GM21423 (cell line): Measurements from ENCODE around the gene MYH4.

Source experiments
- ATAC-seq: cut with Tn5 transposase; IDR thresholded peaks from one replicate; pipeline ENCODE4 v1.9.1; 2021; ENCODE audit warnings: mild to moderate bottlenecking, moderate library complexity; ENCODE audit not compliant: unreplicated experiment

MYH4 gene

DNA sequence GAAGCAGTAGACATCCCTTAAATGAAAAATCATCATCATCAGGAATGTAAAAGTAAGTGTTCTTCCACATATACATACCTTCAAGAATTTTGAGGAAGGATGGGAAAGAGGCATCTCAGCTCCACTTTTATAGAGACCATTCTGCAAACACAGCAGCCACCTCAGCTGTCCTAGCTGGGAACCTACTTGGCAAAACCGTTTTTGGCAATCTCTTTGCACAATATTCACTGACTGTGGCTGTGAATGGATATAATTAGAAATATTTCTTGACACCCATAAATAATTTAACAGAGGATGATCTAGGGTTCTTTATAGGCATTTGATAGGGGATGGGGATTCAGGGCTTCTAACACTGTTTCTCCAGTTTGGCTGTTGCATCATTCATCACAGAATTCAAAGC lies at the start of gene MYH4:
MYH4 (minus strand) TSS at position 101 of the 400 bp plus-strand sequence. CDS start 2,814 bp downstream, outside the sequence.
- no peak for ATAC-seq

DNA sequence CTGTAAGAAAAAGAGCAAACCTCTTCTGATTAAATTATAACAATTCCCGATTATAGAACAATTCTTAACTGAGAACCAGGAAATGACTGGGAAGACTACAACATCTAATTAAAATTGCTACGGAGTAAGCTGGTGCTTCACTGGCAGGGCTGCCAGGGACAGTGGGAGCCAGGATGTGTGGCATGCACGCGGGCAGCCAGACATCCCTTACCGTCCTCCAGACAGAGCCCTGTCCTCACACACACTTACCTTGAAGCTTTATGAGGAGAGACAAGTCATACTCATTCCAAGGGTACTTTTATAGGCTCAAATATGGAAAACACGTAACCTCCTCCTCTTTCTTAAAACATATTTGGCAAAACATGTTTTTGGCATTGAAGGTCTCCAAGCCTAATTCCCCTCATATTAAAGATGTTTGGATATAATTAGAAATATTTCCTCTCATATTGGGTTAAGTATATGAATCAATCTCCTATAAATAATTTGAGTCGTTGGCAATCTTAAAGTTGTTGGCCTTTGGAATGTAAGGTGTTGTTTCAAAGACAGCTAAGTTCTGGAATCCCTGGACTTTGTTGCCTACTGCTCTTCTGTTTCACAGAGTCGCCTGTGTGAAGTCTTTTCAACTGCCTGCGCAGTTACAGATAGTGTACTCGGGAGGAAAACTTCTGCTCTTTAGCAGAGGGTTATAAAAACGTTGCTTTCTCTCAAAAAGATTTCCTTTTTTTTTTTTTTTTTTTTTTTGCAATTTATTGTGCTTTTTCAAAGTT lies 49.1 kb upstream of the MYH4 start, which contains the start of gene MYH1:
MYH1 (minus strand) TSS at position 272 of the 767 bp plus-strand sequence. CDS start 1,900 bp downstream, outside the sequence.
- ATAC-seq: no peak

DNA sequence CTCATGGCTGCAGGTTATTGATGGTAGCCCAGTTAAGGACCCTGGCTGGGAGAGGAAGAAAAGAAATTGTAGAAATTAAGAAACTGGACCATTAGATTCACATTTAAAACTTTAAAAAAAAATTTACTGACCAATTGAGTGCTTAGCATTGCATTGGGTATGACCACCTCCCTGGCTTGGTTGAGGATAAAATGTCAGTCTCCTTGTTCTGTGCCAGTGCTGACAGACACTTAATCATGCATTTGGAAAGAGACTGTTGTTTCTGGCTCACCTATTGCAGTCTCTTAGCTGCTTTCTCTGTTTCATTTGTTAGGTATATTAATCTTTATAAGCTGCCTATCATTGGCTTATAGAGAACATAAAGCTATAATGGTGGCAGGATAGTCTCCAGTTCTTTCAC lies 47.3 kb upstream of the MYH4 start:
- ATAC-seq: no peak

DNA sequence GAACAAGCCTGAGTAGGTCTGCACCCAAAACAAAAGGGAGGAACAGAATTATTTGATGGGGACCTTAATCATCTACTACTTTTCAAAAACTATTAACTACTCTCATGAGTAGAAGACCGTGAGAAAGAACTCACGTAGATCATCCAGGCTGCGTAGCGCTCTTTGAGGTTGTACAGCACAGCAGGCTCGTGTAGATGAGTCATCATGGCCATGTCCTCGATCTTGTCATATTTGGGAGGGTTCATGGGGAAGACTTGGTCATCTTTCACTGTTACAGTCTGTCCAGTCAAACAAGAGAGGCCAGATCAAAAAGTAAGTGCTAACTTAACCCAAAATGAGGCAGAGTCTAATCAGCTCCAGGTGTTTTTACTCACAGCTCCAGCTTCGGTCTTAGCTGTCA lies 46.7 kb upstream of the MYH4 start:
- no peak for ATAC-seq

DNA sequence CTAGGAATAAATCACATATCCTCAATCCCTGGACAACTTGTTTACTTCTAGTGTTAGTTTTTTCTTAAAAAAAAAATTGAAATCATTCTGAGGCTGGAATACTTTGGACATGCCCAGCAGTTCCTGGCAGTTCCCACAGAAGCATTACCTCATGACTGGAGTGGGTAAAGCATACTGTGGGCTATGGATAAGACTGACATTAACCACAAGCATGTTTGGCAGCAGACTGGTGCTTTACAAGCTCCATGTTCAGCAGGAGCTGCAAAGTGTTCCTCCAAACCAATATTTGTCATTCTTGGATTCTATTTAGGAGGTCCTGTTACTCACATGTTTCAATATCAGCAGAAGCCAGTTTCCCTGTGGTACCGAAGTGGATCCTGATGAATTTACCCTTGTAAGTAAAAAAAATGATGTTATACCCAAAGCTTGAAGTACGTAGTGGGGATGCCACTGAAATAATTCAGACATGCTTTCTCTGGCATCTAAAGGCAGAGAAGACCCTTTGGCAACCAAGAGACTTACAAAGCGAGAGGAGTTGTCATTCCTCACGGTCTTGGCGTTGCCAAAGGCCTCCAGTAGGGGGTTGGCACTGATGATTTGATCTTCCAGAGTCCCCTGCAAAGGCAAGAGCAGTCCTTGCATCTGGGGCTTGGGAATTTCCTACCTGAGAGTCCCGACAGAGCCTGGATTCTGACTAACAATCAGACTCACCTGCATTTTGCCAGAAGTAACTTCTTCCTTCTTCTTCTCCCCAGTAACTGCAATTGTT lies 44.1 kb upstream of the MYH4 start:
- ATAC-seq: no peak

DNA sequence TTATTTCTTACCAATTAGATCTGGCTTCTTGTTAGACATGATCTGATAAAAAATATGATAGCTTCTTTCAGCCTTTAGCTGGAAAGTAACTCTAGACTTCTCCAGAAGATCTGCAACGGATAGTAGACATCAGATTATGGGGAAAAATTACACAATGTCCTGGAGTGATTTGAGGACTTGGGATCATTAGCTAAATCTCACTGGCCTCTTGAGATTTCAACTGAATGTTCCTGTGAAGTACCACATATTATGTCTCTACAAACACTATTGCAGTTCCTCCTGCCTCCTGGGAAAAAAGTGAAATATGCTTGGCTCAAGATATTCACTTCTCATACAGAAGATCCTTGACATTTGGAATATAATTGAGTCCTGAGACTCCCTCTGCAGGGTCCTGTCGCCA lies 43.5 kb upstream of the MYH4 start:
- ATAC-seq: no peak

DNA sequence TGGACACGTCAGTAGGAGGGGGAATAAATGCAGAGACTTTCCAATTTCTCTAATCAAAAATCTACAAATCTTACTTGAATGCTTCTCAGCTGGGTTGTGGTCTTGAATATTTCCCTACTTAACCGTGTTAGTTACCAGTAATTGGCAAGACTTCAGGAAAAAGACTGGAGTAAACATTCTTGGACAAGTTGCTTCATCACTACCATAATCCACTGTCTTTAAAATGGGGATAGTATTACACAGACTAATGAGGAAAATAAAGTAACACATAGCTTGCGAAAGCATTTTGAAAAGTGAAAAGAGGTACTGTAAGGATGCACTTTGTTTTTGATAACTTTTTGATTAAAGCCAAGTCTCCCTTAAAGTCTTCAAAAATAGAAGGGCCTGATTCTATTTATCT lies 30.6 kb upstream of the MYH4 start:
- no peak for ATAC-seq

DNA sequence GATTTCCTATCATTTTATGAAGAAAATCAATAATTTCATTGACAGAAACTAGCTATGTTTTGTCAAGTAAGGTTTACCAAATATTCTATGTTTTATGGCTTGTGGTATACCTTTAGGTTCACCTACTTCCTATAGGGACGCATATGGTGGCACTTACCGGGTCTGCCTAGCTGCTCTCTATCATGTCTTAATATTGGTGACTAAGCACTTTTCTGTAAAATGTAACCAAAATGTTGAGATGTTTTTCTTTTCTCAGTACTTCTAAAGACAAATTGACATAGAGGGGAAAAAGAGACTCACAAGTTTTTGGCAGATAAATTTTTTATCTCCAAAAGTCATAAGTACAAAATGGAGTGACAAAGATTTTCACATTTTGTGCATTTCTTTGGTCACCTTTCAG lies 22.6 kb upstream of the MYH4 start:
- no peak for ATAC-seq

DNA sequence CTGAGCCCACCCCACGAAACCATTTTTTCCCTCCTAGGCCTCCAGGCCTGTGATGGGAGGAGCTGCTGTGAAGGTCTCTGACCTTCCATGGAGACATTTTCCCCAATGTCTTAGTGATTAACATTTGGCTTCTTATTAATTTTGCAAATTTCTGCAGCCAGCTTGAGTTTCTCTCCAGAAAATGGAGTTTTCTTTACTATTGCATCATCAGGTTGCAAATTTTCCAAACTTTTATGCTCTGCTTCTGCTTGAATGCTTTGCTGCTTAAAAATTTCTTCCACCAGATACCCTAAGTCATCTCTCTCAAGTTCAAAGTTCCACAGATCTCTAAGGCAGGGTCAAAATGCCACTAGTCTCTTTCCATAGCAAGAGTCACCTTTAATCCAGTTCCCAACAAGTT lies 12.9 kb upstream of the MYH4 start:
- ATAC-seq: no peak

DNA sequence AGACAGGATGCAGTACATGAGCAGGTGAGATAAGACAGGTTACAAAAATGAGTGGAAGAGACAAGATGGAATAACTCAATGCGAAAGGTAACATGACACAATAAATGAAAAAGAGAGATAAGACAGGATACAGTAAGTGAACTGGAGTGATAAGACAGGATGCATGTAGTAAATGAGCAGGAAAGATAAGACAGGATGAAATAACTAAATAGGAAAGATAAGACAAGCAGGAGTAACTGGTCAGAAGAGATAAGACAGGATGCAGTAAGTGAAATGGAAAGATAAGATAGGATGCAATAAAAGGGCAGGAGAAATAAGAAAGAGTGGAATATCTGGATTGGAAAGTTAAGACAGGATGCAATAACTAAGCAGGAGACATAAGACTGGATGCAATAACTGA lies 8.3 kb upstream of the MYH4 start:
- ATAC-seq: no peak

DNA sequence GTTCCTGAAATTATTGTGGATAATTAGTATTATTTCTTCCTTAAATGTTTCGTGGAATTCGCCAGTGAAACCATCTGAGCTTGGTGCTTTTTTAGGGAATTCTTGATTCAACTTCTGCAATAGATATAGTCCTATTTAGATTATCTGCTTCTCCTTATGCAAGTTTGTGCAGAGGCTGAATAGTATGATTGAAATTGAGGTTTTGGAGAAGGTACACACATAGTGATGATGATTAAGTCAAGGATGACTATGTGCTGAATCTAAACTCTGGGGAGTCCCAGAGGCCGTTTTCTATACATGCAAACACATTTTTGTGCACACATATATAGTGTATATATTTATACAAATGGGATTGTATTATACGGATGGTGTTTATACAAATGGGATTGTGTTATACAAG lies 5.2 kb upstream of the MYH4 start:
- ATAC-seq: no peak

DNA sequence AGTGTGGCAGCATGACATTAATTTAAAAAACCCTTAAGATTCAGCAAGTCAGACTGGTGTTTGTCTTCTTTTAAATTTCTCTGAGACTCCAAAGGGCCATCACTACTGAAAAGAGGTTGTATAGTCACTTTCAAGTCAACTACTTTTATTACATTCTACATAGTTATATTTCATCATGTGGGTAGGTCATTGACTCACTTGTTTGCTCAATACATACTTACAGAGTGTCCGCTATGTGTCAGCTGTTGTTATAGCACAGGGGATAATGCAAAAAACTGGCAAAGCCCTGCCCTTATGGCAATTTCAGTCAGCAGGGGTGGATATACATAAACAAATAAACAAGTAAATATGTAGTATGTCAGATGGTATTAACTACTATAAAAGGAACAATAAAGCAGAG lies 2.5 kb upstream of the MYH4 start:
- ATAC-seq: no peak

DNA sequence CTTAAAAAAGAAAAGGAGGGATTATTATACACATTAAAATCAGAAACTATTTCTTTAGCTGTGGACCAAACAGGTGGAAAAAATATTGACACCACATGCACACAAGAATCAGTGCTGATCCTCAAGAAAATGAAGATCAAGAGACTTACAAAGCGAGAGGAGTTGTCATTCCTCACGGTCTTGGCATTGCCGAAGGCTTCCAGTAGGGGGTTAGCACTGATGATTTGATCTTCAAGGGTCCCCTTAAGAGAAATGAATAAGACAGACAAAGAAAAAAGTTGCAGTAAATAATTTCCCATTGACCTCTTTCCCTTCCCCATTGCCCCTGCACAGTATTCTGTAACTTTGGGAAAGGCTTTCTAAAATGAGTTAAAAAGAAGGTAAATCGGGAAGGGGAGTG lies 6.0 kb downstream of the MYH4 start:
- no peak for ATAC-seq

DNA sequence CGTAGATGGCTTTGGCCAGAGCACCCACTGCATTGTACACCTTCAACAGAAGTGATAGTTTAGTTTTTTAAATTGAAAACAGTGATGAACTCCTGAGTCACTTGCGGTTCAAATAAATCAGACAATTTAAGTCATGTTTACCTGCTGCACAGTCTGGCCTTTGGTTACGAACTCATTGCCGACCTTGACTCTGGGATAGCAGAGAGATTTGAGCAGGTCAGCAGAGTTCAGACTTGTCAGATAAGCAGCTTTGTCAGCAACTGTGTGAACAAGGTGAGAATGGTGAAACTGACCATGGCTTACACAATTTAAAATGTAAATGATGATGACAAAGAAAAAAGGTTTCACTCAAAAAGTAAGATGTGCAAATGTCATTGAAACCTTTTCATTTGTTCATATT lies 9.3 kb downstream of the MYH4 start:
- no peak for ATAC-seq

DNA sequence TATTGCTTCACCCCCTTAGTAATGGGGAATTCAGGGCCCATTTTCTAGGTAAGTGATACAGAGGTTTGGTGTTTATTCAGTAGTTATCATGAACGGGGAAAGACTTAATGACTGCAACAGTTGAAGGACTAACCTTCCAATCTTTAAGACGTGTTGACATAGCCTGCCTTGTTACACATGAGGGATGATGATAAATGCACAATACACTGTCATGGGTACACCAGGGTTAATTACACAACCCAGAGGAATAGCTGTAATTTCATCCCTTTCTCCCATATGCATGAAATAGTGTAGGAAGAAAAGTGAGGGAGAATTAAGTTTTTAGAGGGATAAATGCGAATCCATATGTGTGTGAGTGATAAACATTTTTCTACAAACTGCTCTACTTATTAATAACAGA lies 10.7 kb downstream of the MYH4 start:
- ATAC-seq: no peak

DNA sequence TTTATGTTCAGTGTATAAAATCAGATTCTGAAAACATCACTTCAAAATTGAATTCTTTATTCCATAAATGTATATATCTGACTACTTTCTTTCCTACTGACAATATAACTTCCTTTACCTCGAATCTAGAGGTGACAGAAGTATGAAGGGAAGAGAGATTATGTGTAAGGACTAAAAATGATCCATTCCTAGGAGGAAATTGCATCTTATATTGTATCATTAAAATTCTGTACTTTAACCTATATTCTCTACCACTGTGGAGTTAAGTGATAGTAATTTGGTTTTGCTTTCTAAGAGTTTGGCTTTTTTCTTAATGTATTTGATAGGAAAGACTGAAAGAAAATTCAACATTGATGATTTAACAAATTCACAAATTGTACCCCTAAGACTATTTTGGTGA lies 11.4 kb downstream of the MYH4 start:
- no peak for ATAC-seq

DNA sequence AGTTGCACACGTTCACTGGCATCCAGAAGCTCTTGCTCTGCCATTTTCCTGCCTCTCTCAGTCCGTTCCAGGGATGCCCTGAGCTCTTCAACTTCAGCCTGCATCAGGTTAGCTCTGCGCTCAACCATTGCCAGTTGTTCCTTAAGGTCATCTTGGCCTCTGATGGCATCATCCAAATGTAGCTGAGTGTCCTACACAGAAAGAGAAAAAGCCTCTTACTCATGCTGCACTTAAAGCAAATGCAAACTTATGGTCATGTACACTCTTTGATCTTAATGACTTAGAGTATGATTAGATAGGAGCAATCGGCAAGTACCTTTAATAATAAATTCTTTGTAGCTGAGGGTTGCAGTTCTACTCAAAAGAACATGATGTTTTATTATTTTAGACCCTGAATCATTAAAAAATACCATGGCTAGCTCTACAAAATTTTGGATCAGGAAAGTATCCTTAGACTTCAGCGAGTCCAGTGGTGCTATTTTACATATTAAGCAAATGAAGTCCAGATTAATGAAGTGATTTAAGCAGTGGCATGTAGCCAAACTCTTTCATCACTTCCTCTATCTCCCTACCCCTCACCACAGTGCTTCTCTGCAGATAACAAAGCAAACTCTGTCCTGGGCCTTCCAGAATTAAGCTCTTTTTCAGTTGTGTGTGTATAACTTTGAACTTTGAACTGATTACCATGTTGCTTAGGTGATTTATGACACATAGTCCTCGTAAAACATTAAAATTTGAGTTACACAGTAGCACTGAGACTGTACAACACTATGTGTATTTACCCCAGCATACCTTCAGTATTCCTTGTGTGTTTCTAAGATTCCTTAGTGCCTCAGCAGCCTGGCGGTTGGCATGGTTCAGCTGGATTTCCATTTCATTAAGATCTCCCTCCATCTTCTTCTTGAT lies 22.1 kb downstream of the MYH4 start:
- no peak for ATAC-seq

DNA sequence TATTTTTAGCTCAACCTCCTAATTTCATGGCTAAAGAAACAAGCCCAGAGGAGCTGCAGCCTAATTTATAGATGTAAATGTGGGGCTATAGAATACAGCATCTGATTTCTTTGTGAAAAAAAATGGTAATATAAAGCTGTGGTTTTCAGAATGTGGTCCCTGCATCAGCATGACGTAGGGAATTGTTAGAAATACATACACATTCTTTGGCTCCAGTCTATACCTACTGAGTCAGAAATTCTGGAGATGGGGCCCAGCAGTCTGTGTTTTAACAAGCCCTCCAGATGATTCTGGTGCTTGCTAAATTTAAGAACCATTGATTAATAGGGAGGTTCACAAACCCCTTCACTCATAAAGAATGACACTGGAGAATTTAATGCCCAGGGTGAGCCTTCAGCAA lies 29.5 kb downstream of the MYH4 start:
- no peak for ATAC-seq

DNA sequence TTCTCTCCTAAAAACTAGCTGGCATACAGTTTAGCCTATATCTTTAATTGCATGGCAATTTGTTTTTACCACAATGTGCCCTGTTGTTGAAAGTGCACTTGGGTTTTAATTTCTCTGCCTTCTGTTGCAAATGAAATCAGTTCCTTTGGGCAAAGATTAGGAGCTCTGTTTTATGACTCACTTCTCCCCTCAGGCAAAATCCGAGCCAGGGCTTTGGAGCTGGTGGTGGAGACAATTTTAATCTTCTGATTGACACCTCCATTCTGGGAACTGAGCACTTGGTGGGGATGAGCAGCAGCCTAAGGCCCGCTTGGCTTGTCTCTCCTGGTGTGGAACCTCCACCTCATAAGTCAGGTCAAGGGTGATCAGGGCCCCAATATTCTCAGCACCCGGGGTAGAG lies 34.3 kb downstream of the MYH4 start:
- ATAC-seq: no peak

DNA sequence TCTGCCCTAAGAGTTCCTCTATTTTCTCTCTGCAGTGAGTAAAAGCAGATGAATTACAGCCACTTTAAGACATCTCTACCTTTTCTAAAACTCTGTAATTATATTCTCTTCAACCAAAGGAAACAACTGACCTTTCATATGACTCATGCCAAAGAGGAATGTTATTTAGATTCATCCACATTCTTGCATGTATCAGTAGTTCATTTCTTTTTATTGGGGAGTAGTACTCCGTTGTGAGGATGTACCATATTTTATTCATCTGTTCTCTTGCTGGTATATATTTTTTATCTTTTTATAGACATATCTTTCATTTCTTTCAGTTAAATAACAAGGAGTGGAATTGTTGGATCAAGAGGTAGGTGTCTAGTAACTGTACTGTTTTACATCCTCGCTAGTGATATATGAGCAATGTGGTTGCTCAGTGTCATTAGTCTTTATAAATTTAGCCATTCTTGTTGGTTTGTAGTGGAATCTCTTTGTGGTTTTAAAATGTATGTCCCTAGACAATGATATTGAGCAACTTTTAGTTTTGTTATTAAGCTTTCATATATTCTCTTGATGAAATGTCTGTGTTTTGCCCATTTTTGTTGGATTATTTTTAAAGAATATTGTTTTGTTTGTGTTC lies 39.8 kb downstream of the MYH4 start:
- ATAC-seq: no peak

DNA sequence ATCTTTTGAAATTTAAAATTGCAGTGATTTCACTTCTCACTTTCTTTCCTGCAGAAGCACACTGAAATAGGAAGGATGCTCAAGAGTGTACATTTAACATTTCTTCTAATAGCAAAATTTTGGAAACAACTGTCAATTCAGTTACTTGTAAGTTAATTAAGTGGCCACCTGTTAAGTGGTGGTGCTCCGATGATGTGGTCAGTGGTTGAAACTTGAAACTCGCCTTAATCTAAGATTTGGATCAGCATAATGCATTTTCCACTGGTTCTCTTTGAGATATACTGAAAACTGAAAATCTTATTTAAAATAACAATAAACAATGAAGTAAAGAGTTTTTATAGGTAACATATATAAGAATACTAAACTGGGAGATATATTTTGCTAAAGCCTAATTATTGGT lies 40.6 kb downstream of the MYH4 start:
- ATAC-seq: no peak
